ENCODE measurements around the gene ARHGAP25. TPM values are rescaled to one million over a fixed set of nuclear protein-coding genes. Genes with fewer than 3 reads are reported as not detected.
A peak's percentile ranks its signal among the peaks of the same experiment; 100 is the strongest.

Gene ARHGAP25
- total RNA-seq, 4 donors from 2014 or later: 4.0 to 11.7 (median 6.9) TPM

GRCh38 chr2:68812251-68812650, 77.6 kb downstream of the ARHGAP25 start:
- intact Hi-C loops (cut with DNase I): no loop called here
- H3K4me1 ChIP-seq: peaks cover 10 to 35% of the 10 kb centered on the region in 2 donors
- WGBS, 2 donors: 77 to 81% methylated on average over 6 of the region's 6 CpGs
- H3K36me3 ChIP-seq: no peaks in the 10 kb centered on the region
- peak overlapping the region in 1 of 3 donors; percentile 13 for H3K27ac ChIP-seq
- H3K4me3 ChIP-seq (replicated peaks in 1 of 3): no peak overlapping the region
- no peak for TF ChIP-seq POLR2A (IDR thresholded peaks at IDR 0.05)
- TF ChIP-seq CTCF (IDR thresholded peaks at IDR 0.05): no peak
- H3K9me3 ChIP-seq: no peaks in the 10 kb centered on the region
- DNase-seq: no peak
- no peaks in the 10 kb centered on the region for H3K27me3 ChIP-seq

GRCh38 chr2:68813596-68813995, 79.0 kb downstream of the ARHGAP25 start:
- intact Hi-C loops (cut with DNase I): no loop called here
- DNase-seq: no peak
- no peak for TF ChIP-seq CTCF (IDR thresholded peaks at IDR 0.05)
- TF ChIP-seq POLR2A (IDR thresholded peaks at IDR 0.05): no peak
- no peak overlapping the region for H3K27ac ChIP-seq
- peaks cover 10 to 30% of the 10 kb centered on the region in 2 donors for H3K4me1 ChIP-seq
- H3K9me3 ChIP-seq: no peaks in the 10 kb centered on the region
- H3K4me3 ChIP-seq (replicated peaks in 1 of 3): no peak overlapping the region
- H3K36me3 ChIP-seq: no peaks in the 10 kb centered on the region
- 90 to 93% methylated on average over 3 of the region's 3 CpGs for WGBS, 2 donors
- no peaks in the 10 kb centered on the region for H3K27me3 ChIP-seq

- H3K4me3 ChIP-seq (replicated peaks in 1 of 3): no peak overlapping the region
- H3K27me3 ChIP-seq: no peaks in the 10 kb centered on the region
- no peak overlapping the region for H3K27ac ChIP-seq
- no peaks in the 10 kb centered on the region for H3K36me3 ChIP-seq
- intact Hi-C loops (cut with DNase I): no loop called here
- peaks cover 5 to 9% of the 10 kb centered on the region in 2 donors for H3K4me1 ChIP-seq
- DNase-seq: no peak
- TF ChIP-seq POLR2A (IDR thresholded peaks at IDR 0.05): no peak
- no peak for TF ChIP-seq CTCF (IDR thresholded peaks at IDR 0.05)
- H3K9me3 ChIP-seq: no peaks in the 10 kb centered on the region
Observed at GRCh38 chr2:68817306-68817705, 82.7 kb downstream of the ARHGAP25 start.

GRCh38 chr2:68819556-68819955, 84.9 kb downstream of the ARHGAP25 start:
- intact Hi-C loops (cut with DNase I): no loop called here

More at GRCh38 chr2:68819556-68819955, 84.9 kb downstream of the ARHGAP25 start:
- TF ChIP-seq POLR2A (IDR thresholded peaks at IDR 0.05) (no peak), CTCF (IDR thresholded peaks at IDR 0.05) (no peak)
- WGBS, 2 donors: 79 to 85% methylated on average over 6 of the region's 6 CpGs
- Histone ChIP-seq H3K36me3 (no peaks in the 10 kb centered on the region), H3K4me3 (replicated peaks in 1 of 3) (no peak overlapping the region), H3K9me3 (no peaks in the 10 kb centered on the region), H3K27me3 (no peaks in the 10 kb centered on the region), H3K27ac (no peak overlapping the region), H3K4me1 (peaks cover 0 to 13% of the 10 kb centered on the region in 2 donors)
- DNase-seq: no peak

Measured in thyroid gland (tissue), 4 donors.